ENCODE measurements around the gene GPC5.

DNA sequence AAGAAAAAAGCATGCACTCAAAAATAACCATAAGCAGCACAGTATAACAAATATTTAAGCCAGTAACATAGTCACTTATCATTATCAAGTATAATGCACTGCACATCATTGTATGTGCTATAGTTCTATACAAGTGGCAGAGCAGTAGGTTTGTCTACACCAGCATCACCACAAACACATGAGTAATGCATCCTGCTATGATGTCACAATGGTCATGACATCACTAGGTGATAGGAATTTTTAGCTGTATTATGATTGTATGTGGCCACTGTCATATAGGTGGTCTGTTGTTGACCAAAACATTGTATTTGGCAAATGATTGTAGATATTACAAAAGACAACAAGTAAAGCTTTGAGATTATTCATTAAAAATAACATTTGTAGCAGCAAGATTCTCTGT, 967.5 kb downstream of the GPC5 start:
- TF ChIP-seq, protein P1, sequence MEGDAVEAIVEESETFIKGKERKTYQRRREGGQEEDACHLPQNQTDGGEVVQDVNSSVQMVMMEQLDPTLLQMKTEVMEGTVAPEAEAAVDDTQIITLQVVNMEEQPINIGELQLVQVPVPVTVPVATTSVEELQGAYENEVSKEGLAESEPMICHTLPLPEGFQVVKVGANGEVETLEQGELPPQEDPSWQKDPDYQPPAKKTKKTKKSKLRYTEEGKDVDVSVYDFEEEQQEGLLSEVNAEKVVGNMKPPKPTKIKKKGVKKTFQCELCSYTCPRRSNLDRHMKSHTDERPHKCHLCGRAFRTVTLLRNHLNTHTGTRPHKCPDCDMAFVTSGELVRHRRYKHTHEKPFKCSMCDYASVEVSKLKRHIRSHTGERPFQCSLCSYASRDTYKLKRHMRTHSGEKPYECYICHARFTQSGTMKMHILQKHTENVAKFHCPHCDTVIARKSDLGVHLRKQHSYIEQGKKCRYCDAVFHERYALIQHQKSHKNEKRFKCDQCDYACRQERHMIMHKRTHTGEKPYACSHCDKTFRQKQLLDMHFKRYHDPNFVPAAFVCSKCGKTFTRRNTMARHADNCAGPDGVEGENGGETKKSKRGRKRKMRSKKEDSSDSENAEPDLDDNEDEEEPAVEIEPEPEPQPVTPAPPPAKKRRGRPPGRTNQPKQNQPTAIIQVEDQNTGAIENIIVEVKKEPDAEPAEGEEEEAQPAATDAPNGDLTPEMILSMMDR (IDR thresholded peaks at IDR 0.05) = no peak
- TF ChIP-seq POLR2A (IDR thresholded peaks at IDR 0.05) = no peak
